ENCODE measurements around the gene KDM3B.
"Not testable (repeated sequence)": the region's sequence is repeated elsewhere in the genome, so short reads cannot be mapped to it uniquely, and the experiment has no call there.

Gene KDM3B

DNA sequence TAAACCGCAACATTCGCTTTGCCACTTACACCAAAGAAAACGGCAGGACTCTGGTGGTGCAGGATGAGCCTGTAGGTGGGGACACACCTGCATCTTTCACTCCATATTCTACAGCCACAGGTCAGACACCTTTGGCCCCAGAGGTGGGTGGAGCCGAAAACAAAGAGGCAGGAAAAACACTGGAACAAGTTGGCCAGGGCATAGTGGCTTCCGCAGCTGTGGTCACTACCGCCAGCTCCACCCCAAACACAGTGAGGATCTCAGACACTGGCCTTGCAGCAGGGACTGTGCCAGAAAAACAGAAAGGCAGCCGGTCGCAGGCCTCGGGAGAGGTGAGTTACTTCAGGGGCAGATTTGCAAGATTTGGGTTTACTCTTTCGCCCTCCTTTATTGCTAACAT, 33.8 kb downstream of the KDM3B start:
- no peaks in the 10 kb centered on the region for H3K4me1 Mint-ChIP-seq
- CTCF ChIA-PET = no interaction called here
- no peak overlapping the region for H3K4me3 Mint-ChIP-seq
- H3K27ac Mint-ChIP-seq = no peak overlapping the region
- H3K27me3 Mint-ChIP-seq = no peaks in the 10 kb centered on the region
- peaks cover 38% of the 10 kb centered on the region for H3K36me3 Mint-ChIP-seq
- no peaks in the 10 kb centered on the region for H3K9me3 Mint-ChIP-seq
- no peak for DNase-seq

DNA sequence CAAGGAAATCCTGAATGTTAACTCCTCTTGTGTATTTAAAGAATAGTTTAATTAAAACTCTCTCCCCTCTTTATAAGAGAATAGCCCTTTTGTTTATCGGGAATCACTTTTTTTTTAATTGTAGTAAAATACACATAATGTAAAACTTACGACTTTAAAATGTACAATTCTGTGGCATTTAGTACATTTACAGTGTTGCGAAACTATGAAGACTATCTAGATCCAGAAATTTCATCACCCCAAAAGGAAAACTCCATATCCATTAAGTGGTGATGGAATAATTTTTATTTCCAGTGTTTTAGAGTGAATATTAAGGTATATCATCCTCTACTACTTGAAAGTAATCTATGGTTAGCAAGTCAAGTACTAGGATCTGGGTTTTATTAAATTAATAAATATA, 36.8 kb downstream of the KDM3B start:
- Mint-ChIP-seq H3K4me1 (no peaks in the 10 kb centered on the region), H3K4me3 (no peak overlapping the region), H3K27ac (no peak overlapping the region), H3K27me3 (no peaks in the 10 kb centered on the region), H3K36me3 (peaks cover 37% of the 10 kb centered on the region), H3K9me3 (no peaks in the 10 kb centered on the region)
- DNase-seq = no peak
- CTCF ChIA-PET = no interaction called here

DNA sequence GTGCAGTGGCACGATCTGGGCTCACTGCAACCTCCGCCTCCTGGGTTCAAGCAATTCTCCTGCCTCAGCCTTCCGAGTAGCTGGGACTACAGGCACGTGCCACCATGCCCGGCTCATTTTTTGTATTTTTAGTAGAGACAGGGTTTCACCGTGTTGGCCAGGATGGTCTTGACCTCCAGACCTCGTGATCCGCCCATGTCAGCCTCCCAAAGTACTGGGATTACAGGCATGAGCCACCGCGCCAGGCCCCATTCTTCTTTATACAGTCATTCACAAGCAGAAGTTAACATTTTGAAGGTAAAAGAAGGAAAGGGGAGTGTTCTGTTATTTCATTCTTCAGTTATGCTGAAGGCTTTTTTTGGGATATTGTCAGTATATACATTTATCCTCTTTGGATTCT, 37.4 kb downstream of the KDM3B start:
- H3K27me3 Mint-ChIP-seq, CTCF ChIA-PET, H3K4me1 Mint-ChIP-seq, H3K9me3 Mint-ChIP-seq, H3K27ac Mint-ChIP-seq, DNase-seq, H3K4me3 Mint-ChIP-seq: not testable (repeated sequence)
- peaks cover 43% of the 10 kb centered on the region for H3K36me3 Mint-ChIP-seq

DNA sequence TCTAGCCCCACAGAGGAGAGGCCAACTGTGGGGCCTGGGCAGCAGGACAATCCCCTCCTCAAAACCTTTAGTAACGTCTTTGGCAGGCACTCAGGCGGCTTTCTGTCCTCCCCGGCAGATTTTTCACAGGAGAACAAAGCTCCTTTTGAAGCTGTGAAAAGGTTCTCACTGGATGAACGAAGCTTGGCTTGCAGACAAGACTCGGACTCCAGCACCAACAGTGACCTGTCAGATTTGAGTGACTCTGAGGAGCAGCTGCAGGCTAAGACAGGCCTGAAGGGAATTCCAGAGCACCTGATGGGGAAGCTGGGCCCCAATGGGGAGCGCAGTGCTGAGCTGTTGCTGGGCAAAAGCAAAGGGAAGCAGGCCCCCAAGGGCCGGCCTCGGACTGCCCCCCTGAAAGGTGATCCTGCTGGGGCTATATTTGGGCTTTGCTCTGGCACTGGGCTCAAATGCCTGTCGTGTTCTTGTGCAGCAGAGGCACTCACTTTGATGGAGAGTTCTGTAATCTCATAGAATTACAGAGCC, 39.4 kb downstream of the KDM3B start:
- H3K4me3 Mint-ChIP-seq = no peak overlapping the region
- H3K36me3 Mint-ChIP-seq = peaks cover 44% of the 10 kb centered on the region
- H3K9me3 Mint-ChIP-seq = no peaks in the 10 kb centered on the region
- H3K27ac Mint-ChIP-seq = no peak overlapping the region
- CTCF ChIA-PET = no interaction called here
- H3K4me1 Mint-ChIP-seq = no peaks in the 10 kb centered on the region
- DNase-seq = no peak
- H3K27me3 Mint-ChIP-seq = no peaks in the 10 kb centered on the region

DNA sequence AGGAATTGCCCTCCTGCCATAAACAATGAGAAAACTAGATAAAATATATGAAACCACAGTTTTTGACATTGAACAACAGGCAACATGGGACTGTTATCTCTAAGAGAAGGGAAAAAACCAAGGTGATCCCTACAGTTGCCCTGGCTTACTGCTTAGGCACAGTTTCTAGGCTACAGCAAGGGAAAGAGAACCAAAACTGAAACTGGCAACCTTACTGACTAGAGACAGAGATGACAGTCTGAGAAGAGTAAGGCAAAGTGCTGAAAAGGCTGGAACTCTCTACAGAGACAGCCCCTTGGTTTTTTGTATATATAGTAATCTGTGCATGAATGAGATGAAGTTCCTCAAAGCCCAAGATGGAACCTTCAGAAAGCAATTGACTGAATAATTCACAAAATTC, 50.2 kb downstream of the KDM3B start:
- Mint-ChIP-seq H3K9me3 (no peaks in the 10 kb centered on the region), H3K27me3 (no peaks in the 10 kb centered on the region), H3K4me1 (peaks cover 13% of the 10 kb centered on the region), H3K27ac (no peak overlapping the region), H3K36me3 (peaks cover 53% of the 10 kb centered on the region), H3K4me3 (no peak overlapping the region)
- CTCF ChIA-PET = interaction anchor here (0.9 kb wide), 1 partner anchor 180 kb away, joined by 3 read pairs; no protein-coding TSS in a partner anchor
- no peak for DNase-seq

DNA sequence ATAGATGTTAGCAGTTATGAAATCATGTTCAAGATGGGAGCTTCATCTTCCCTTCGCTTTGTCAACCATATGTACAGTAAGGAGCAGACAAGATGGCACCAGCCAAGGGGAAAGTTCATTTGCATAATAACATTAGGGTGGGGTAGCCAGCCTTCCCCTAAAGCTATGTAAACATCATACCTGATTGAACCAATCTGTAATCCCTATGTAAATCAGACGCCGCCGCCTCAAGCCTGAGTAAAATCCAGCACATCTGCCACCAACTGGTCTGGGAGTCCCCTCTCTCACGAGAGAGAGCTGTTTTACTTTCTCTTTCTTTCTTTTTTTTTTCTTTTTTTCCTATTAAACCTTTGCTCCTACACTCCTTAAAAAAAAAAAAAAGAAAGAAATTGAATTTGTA, 55.5 kb downstream of the KDM3B start:
- CTCF ChIA-PET = interaction anchor here (1.3 kb wide), 1 partner anchor 94 kb away, joined by 3 read pairs; no protein-coding TSS in a partner anchor
- Mint-ChIP-seq H3K36me3 (peaks cover 39% of the 10 kb centered on the region), H3K27ac (peak overlapping the region; percentile 17), H3K27me3 (no peaks in the 10 kb centered on the region), H3K4me3 (no peak overlapping the region), H3K4me1 (peaks cover 6% of the 10 kb centered on the region), H3K9me3 (no peaks in the 10 kb centered on the region)
- peak; percentile 29 for DNase-seq

DNA sequence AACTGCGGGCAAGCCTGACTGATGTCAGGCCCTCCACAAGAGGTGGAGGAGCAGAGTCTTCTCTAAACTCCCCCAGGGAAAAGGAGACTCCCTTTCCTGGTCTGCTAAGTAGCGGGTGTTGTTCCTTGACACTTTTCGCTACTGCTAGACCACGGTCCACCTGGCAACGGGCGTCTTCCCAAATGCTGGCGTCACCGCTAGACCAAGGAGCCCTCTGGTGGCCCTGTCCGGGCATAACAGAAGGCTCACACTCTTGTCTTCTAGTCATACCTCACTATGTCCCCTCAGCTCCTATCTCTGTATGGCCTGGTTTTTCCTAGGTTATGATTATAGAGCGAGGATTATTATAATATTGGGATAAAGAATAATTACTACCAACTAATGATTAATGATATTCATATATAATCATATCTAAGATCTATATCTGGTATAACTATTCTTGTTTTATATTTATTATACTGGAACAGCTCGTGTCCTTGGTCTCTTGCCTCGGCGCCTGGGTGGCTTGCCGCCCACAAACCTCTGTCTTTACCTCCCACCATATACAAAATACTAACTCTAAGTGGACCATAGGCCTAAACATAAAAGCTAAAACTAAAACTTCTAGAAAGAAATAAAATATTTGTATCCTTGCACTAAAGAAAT, 58.6 kb downstream of the KDM3B start:
- H3K36me3 Mint-ChIP-seq = peaks cover 41% of the 10 kb centered on the region
- H3K4me3 Mint-ChIP-seq, H3K27ac Mint-ChIP-seq, H3K27me3 Mint-ChIP-seq, H3K9me3 Mint-ChIP-seq, H3K4me1 Mint-ChIP-seq: not testable (repeated sequence)
- CTCF ChIA-PET = interaction anchor here (0.7 to 1.0 kb wide), 4 partner anchors 57 to 232 kb away, joined by 3 to 6 read pairs (median 3); partner anchors contain the start of genes CDC25C, KDM3B and KIF20A
- peak; percentile 52 for DNase-seq

DNA sequence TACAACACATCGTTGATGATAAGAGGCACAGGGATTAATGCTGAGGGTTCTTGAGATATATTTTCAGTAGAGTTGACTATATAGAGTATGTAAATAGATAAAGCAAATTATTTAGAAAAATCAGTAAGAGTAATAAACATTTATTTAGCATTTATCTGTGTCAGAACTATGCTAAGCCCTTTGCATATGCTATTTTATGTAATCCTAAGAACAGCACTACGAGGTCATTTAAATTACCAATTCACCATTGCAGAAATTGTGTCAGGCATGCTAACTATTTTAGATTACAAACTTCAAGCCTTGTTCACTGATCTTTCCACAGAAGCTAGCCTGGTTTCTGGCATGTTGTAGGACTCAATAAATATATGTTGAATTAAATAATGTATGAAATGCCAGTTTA, 66.0 kb downstream of the KDM3B start:
- CTCF ChIA-PET = no interaction called here
- Mint-ChIP-seq H3K27me3 (no peaks in the 10 kb centered on the region), H3K27ac (no peak overlapping the region), H3K36me3 (peaks cover 54% of the 10 kb centered on the region), H3K4me3 (no peak overlapping the region), H3K9me3 (no peaks in the 10 kb centered on the region), H3K4me1 (no peaks in the 10 kb centered on the region)
- DNase-seq = no peak

DNA sequence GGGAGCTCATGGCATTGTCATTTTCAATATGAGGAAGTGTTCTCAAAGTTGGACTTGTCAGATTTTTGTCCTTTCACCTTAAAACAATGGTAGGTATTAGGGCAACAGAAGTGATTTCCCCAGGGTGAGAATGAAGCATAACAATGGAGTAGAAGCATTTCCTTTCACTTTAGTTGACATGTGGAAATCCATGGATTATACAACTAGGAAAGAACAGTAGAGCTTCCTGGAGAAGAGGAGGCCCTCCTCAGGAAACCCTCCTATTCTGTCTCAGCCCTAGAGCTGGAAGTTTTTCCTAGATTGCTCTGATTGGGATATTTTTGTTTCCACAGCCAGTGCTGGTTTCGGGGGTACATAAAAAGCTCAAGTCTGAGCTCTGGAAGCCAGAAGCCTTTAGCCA, 72.6 kb downstream of the KDM3B start:
- Mint-ChIP-seq H3K4me3 (no peak overlapping the region), H3K27ac (peak overlapping the region; percentile 26), H3K9me3 (no peaks in the 10 kb centered on the region), H3K4me1 (no peaks in the 10 kb centered on the region), H3K27me3 (no peaks in the 10 kb centered on the region), H3K36me3 (peaks cover 66% of the 10 kb centered on the region)
- no peak for DNase-seq
- CTCF ChIA-PET = no interaction called here

DNA sequence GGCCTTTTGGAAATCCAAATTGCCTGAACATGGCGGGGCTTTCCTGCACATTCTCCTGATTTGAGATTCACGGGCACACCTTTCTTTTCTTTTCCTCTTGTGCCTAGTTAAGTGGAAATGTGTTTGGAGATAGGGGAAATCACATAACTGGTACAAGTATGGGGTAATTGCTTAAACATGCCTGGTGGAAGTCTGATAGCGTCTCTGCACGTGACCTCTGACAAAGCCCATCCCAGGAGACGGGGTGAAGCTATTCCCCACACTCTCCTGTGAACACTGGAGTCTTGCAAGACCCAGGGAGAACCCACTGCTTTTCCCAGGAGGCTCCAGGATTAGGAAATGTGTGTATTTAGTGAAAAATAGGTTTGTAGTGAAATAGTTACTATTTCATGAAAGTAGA, 83.5 kb downstream of the KDM3B start:
- no peak overlapping the region for H3K4me3 Mint-ChIP-seq
- CTCF ChIA-PET = interaction anchor here (2.9 kb wide), 1 partner anchor 12 kb away, joined by 9 read pairs; no protein-coding TSS in a partner anchor
- no peaks in the 10 kb centered on the region for H3K9me3 Mint-ChIP-seq
- DNase-seq = no peak
- no peak overlapping the region for H3K27ac Mint-ChIP-seq
- peaks cover 31% of the 10 kb centered on the region for H3K36me3 Mint-ChIP-seq
- H3K4me1 Mint-ChIP-seq = peaks cover 14% of the 10 kb centered on the region
- H3K27me3 Mint-ChIP-seq = peaks cover 23% of the 10 kb centered on the region

DNA sequence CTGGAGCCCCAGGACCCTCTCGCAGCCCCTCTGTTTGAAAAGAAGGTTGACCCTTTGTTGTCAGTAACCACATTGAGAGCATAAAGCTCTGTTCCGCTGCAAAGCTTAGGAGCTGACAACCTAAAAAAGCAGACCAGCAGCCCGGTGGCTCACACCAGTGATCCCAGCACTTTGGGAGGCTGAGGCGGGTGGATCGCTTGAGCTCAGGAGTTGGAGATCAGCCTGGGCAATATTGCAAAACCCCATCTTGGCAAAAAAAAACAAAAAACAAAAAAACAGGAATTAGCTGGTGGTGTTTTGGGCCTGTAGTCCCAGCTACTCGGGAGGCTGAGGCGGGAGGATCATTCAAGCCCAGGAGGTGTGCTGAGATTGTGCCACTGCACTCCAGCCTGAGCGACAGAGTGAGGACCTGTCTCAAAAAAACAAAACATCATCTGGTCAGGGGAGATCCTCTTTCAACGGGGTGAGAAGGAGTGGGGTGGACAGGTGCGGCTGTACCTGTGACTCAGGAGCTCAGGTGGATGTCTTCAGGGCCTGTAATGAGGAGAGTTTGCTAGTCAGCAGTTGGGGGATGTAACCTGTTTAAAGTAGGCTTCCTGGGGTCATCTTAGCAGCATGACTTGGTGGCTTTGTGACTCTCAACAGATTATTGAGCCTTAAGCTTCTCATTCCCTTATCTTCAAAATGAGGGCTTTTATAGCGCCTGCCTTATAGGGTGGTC, 85.7 kb downstream of the KDM3B start:
- Mint-ChIP-seq H3K9me3 (no peaks in the 10 kb centered on the region), H3K27ac (no peak overlapping the region), H3K4me1 (peaks cover 14% of the 10 kb centered on the region), H3K36me3 (peaks cover 21% of the 10 kb centered on the region), H3K4me3 (peak overlapping the region; percentile 71), H3K27me3 (peaks cover 23% of the 10 kb centered on the region)
- no peak for DNase-seq
- CTCF ChIA-PET = interaction anchor here (1.1 to 3.2 kb wide), 4 partner anchors 11 to 110 kb away, joined by 3 to 16 read pairs (median 4); no protein-coding TSS in a partner anchor

DNA sequence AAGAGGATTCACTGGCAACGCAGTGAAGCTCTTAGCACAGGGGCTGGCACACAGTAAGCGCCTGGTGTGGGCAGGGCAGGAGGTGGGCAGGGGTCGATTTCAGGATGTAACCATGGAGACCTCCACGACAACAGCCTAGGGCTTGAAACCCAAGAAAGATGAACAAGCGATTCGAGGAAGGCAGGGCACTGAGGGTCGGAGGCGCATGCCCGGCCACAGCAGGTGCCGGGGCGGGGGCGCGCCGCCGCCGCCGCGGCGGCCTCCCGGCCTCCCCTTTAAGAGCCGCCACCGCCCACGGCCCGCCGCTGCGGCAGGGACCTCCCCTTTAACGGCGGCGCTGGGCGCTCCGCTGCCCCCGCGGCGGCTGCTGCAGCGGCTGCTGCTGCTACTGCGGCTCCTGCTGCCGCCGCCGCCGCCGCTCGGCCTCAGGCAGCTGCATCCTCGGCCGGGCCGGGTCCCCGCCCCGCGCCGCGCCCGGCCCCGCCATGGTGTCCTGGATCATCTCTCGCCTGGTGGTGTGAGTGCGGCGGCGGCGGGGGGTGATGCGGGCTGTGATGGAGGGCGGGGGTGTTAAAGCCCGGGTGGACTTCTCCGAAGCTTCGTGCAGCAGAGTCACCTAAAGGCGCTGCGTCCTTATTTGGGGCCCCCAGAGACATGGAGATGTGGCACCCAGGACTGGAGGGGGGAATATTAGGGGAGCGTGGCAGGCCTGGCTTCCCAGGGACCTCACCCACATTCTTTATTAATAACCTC, 86.4 kb downstream of the KDM3B start, which contains the start of gene REEP2:
Gene REEP2, plus strand, starts transcription at position 334 of the 753 bp plus-strand sequence. Its CDS starts 152 bp downstream, at position 486.
- Mint-ChIP-seq H3K27me3 (peaks cover 23% of the 10 kb centered on the region), H3K4me3 (peak within 1 kb of the TSS; percentile 73), H3K36me3 (peaks cover 21% of the 10 kb centered on the region), H3K27ac (no peak within 1 kb of the TSS), H3K4me1 (peaks cover 14% of the 10 kb centered on the region), H3K9me3 (no peaks in the 10 kb centered on the region)
- DNase-seq = peak; percentile 71
- CTCF ChIA-PET = interaction anchor here (1.2 to 3.2 kb wide), 3 partner anchors 11 to 109 kb away, joined by 3 to 16 read pairs (median 4); no protein-coding TSS in a partner anchor

DNA sequence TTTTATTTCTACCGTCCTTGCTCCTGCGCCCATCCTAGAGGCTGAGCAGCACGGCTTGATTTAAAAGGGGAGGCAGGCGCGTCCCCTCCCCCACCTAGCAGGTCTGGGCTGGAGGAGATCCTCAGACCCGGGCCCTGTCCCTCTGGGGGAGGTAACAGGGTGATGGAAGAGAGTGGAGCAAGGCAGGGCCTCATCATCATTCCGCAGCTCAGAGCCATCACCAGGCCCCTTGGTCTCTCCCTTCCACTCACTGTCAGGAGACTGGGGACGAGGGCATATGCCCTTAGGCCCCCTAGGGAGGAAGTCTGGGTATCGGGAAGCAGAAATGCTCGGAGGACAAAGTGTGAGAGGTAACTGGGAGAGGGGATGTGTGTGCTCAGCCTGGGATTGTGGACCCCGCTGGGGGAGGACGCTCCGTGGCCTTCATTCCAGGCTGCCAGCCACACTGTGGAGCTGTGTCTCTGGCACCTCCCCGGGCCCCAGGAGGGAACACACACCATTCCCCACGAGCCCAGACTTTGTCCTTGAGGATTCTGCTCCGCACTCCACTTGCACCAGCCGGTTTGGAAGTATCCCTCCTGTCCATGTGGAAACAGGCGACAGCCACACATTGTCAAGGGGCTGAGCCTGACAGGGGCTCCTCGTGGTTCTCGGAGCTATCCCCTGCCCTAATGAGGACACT, 87.1 kb downstream of the KDM3B start:
- Mint-ChIP-seq H3K4me1 (peaks cover 14% of the 10 kb centered on the region), H3K27me3 (peaks cover 23% of the 10 kb centered on the region), H3K4me3 (peak overlapping the region; percentile 73), H3K27ac (no peak overlapping the region), H3K9me3 (no peaks in the 10 kb centered on the region), H3K36me3 (peaks cover 20% of the 10 kb centered on the region)
- DNase-seq = no peak
- CTCF ChIA-PET = interaction anchor here (3.2 kb wide), 1 partner anchor 10 kb away, joined by 16 read pairs; no protein-coding TSS in a partner anchor

Measured in activated naive CD4-positive, alpha-beta T cell treated with anti-CD3 and anti-CD28 coated beads, Interleukin-2, amount 10 ng/mL, durations not matched to agents 7 days and 5 days (primary cell).